Endothelial cell of umbilical vein (primary cell): Measurements from ENCODE around the gene TRIM47. TPM values are rescaled to one million over a fixed set of nuclear protein-coding genes. Genes with fewer than 3 reads are reported as not detected.

Experiments
- BruUV-seq: library from RNA; stranded (reverse); fragments of 400-500 nt; replicated peaks from 2 replicates; lab custom pipeline; 2021; lab: Mats Ljungman, UMichigan
- CTCF ChIA-PET: fragments of 300-600, 350-600 bp; sonication (Branson Sonifier 250); formaldehyde crosslinking; loops from one replicate; lab custom pipeline; 2021; ENCODE audit warnings: antibody characterized with exemption, inconsistent platforms; lab: Charles Lee
- POLR2A ChIA-PET: fragments of 300-600, 350-600 bp; sonication (Branson Sonifier 250); formaldehyde crosslinking; loops from one replicate; lab custom pipeline; 2021; ENCODE audit warnings: antibody characterized with exemption, inconsistent platforms; lab: Charles Lee
- DNase-seq: peaks from one replicate; pipeline ENCODE4 v3.0.0-alpha.2; 2011; ENCODE audit warnings: low read depth, low spot score
- FAIRE-seq: peaks from 2 replicates; lab custom pipeline; 2011; peaks lifted over from hg19 to GRCh38; lab: Jason Lieb, UNC
- H2AFZ ChIP-seq: 2 replicates; pipeline ENCODE4 v1.6.0; 2012; ENCODE audit warnings: low read depth, low read length, control low read depth, inconsistent platforms
- H3K27ac ChIP-seq: 2 replicates; pipeline ENCODE4 v1.5.1; 2011; ENCODE audit warnings: low read depth, mild to moderate bottlenecking, control low read depth, low read length, moderate library complexity; ENCODE audit not compliant: insufficient read depth
- H3K27me3 ChIP-seq, 2 experiments: 2 replicates each; pipeline versions ENCODE4 v1.6.0 to v1.6.1; 2011; ENCODE audit warnings: low read length in 2 of 2, mixed read lengths in 1 of 2; ENCODE audit not compliant: control insufficient read depth in 2 of 2, insufficient read depth in 2 of 2
- H3K36me3 ChIP-seq, 2 experiments: 2 replicates in 1 of 2; 3 replicates in 1 of 2; pipeline ENCODE4 v1.5.1; 2011; ENCODE audit warnings: low read length in 2 of 2, mild to moderate bottlenecking in 1 of 2, moderate library complexity in 1 of 2; ENCODE audit not compliant: control insufficient read depth in 2 of 2, insufficient read depth in 2 of 2; ENCODE audit errors: extremely low read depth in 1 of 2
- H3K4me1 ChIP-seq: 3 replicates; pipeline ENCODE4 v1.5.1; 2011; ENCODE audit warnings: mild to moderate bottlenecking, low read length; ENCODE audit not compliant: control insufficient read depth, insufficient read depth; ENCODE audit errors: extremely low read depth
- H3K4me2 ChIP-seq: 2 replicates; pipeline ENCODE4 v1.6.1; 2011; ENCODE audit warnings: low read length, control low read depth, mixed read lengths; ENCODE audit not compliant: insufficient read depth
- H3K4me3 ChIP-seq, 3 experiments: fragments of 200-600 bp in 1 of 3; sonication (generic), shearing (Covaris generic) in 1 of 3; replicated peaks in 1 of 3; 2 replicates each; pipeline ENCODE4 v1.5.1; 2011 to 2016; ENCODE audit warnings: control low read depth in 3 of 3, low read length in 3 of 3, mild to moderate bottlenecking in 2 of 3, inconsistent platforms in 1 of 3, low read depth in 1 of 3, moderate library complexity in 1 of 3; ENCODE audit not compliant: insufficient read depth in 1 of 3
- H3K79me2 ChIP-seq: 2 replicates; pipeline ENCODE4 v1.6.0; 2012; ENCODE audit warnings: low read length, inconsistent platforms; ENCODE audit not compliant: control insufficient read depth, insufficient read depth
- H3K9ac ChIP-seq: replicated peaks from 2 replicates; pipeline ENCODE3; 2011; ENCODE audit warnings: low read length, control low read depth; ENCODE audit not compliant: insufficient read depth; ENCODE audit errors: extremely low read depth
- H3K9me1 ChIP-seq: replicated peaks from 3 replicates; pipeline ENCODE4 v1.6.0; 2011; ENCODE audit warnings: mild to moderate bottlenecking, low read length; ENCODE audit not compliant: control insufficient read depth, insufficient read depth; ENCODE audit errors: extremely low read depth
- H3K9me3 ChIP-seq: replicated peaks from 2 replicates; pipeline ENCODE4 v1.5.1; 2012; ENCODE audit warnings: low read length, inconsistent platforms; ENCODE audit not compliant: control insufficient read depth, insufficient read depth
- H4K20me1 ChIP-seq: replicated peaks from 2 replicates; pipeline ENCODE3; 2011; ENCODE audit warnings: mild to moderate bottlenecking, low read length; ENCODE audit not compliant: control insufficient read depth, insufficient read depth; ENCODE audit errors: extremely low read depth
- EZH2 ChIP-seq: IDR thresholded peaks from 2 replicates; pipeline ENCODE4 v1.6.1; 2012; ENCODE audit warnings: borderline replicate concordance, low read depth, mild to moderate bottlenecking, moderate library complexity, low read length, inconsistent platforms; ENCODE audit not compliant: severe bottlenecking
- FOS ChIP-seq: IDR thresholded peaks from 2 replicates; pipeline ENCODE4 v1.6.1; 2011; ENCODE audit warnings: mild to moderate bottlenecking, low read length, moderate library complexity, borderline replicate concordance; ENCODE audit not compliant: insufficient read depth
- GATA2 ChIP-seq: IDR thresholded peaks from 2 replicates; pipeline ENCODE4 v1.7.0; 2011; ENCODE audit warnings: low read depth, mild to moderate bottlenecking, moderate library complexity, mixed read lengths, low read length; ENCODE audit not compliant: insufficient read length, insufficient read depth
- JUN ChIP-seq: IDR thresholded peaks from 2 replicates; pipeline ENCODE4 v1.6.1; 2011; ENCODE audit warnings: borderline replicate concordance, low read depth; ENCODE audit not compliant: insufficient read length, insufficient read depth
- MYC ChIP-seq: IDR thresholded peaks from one replicate; pipeline ENCODE4 v1.6.1; 2011; ENCODE audit warnings: mild to moderate bottlenecking, low read depth, low read length
- POLR2A ChIP-seq: IDR thresholded peaks from 2 replicates; pipeline ENCODE4 v1.6.1; 2012; ENCODE audit warnings: low read depth, mild to moderate bottlenecking, control low read depth, low read length
- POLR2AphosphoS5 ChIP-seq: IDR thresholded peaks from 2 replicates; pipeline ENCODE4 v1.6.1; 2012; ENCODE audit warnings: low read depth, mild to moderate bottlenecking, control low read depth, low read length, moderate library complexity; ENCODE audit not compliant: insufficient read depth
- dilution Hi-C: fragments of 300-500 bp; cut with MboI; formaldehyde crosslinking; loops from one replicate; pipeline ENCODE4 v1.15.0; 2019; ENCODE audit warnings: low sequenced_read_pairs; ENCODE audit not compliant: extremely low pct_ligation_motif_present
- intact Hi-C: fragments of 100-400 bp; cut with micrococcal nuclease; formaldehyde crosslinking; loops from one replicate; pipeline ENCODE4 v1.10.0; 2022
- polyA plus RNA-seq, 4 experiments: library from polyadenylated mRNA; depleted of rRNA in 3 of 4; stranded (reverse) in 3 of 4; unstranded in 1 of 4; fragments of >200 nt; gene quantifications; 2 replicates each; pipeline versions ENCODE4 v1.2.1 to v1.2.3, GENCODE V29; 2011 to 2012; ENCODE audit warnings: missing spikeins in 1 of 4
- total RNA-seq: library from RNA; stranded (reverse); gene quantifications from 2 replicates; pipeline ENCODE4 v1.2.3, GENCODE V29; 2021
- TF ChIP-seq, protein P1 (sequence below): IDR thresholded peaks from 2 replicates; pipeline ENCODE4 v1.6.1; 2011; ENCODE audit not compliant: insufficient read depth, insufficient read length
- TF ChIP-seq, protein P2 (sequence below), 2 donors: IDR thresholded peaks; 1 replicate in 1 of 2; 2 replicates in 1 of 2; pipeline ENCODE4 v1.5.1; 2011; ENCODE audit warnings: low read length in 2 of 2, mild to moderate bottlenecking in 2 of 2, moderate library complexity in 2 of 2, control low read depth in 1 of 2, inconsistent platforms in 1 of 2, low read depth in 1 of 2; ENCODE audit not compliant: insufficient read depth in 1 of 2; ENCODE audit errors: extremely low read depth in 1 of 2

Gene TRIM47
- total and polyA plus RNA-seq, 2 donors (not counting 3 experiments of a cell fraction or from before 2014, with no cell fraction given), result 67.7 to 75.1 TPM

DNA sequence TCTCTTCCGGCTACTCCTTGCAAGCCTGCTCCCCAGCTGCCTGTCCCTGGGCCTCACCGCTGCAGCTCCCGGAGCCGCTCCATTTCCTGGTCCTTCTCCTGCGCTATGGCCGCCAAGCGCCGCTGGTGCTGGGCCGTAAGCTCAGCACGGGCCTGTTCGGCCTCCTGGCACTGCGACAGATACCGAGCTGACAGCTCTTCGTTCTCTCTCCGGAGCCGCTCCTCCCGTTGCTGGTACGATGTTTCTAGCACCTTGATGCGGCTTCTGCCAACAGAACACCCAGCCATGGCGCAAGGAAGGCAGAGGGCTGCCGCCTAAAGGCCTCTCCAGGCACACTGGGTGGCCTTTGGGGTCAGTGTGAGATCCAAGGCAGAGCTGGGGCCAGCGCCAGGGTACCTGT, 41.2 kb upstream of the TRIM47 start:
- dilution Hi-C loops (no loop called here), intact Hi-C loops (no loop called here)
- Histone ChIP-seq H3K27me3 (no peaks in the 10 kb centered on the region), H3K9me3 (no peaks in the 10 kb centered on the region), H3K4me3 (no peak overlapping the region), H4K20me1 (no peaks in the 10 kb centered on the region), H3K36me3 (no peaks in the 10 kb centered on the region), H3K27ac (no peak overlapping the region), H3K9ac (no peak overlapping the region), H3K9me1 (no peaks in the 10 kb centered on the region), H3K4me2 (no peak overlapping the region), H3K79me2 (no peaks in the 10 kb centered on the region), H2AFZ (no peak overlapping the region), H3K4me1 (no peaks in the 10 kb centered on the region)
- ChIA-PET POLR2A (interaction anchor here (0.5 kb wide), 1 partner anchor 64 kb away, joined by 5 read pairs; the partner anchor contains the start of gene WBP2), CTCF (interaction anchor here (2.4 to 4.7 kb wide), 2 partner anchors 8 to 14 kb away, joined by 12 to 23 read pairs; partner anchors contain the start of gene MRPL38)
- FAIRE-seq (no peak), DNase-seq (no peak)
- no TSS peak for BruUV-seq
- TF ChIP-seq, protein P1, sequence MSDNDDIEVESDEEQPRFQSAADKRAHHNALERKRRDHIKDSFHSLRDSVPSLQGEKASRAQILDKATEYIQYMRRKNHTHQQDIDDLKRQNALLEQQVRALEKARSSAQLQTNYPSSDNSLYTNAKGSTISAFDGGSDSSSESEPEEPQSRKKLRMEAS, result no peak
- TF ChIP-seq POLR2A (no peak), EZH2 (no peak), GATA2 (no peak), POLR2AphosphoS5 (no peak), MYC (no peak), FOS (no peak), JUN (no peak)
- TF ChIP-seq, protein P2, sequence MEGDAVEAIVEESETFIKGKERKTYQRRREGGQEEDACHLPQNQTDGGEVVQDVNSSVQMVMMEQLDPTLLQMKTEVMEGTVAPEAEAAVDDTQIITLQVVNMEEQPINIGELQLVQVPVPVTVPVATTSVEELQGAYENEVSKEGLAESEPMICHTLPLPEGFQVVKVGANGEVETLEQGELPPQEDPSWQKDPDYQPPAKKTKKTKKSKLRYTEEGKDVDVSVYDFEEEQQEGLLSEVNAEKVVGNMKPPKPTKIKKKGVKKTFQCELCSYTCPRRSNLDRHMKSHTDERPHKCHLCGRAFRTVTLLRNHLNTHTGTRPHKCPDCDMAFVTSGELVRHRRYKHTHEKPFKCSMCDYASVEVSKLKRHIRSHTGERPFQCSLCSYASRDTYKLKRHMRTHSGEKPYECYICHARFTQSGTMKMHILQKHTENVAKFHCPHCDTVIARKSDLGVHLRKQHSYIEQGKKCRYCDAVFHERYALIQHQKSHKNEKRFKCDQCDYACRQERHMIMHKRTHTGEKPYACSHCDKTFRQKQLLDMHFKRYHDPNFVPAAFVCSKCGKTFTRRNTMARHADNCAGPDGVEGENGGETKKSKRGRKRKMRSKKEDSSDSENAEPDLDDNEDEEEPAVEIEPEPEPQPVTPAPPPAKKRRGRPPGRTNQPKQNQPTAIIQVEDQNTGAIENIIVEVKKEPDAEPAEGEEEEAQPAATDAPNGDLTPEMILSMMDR (IDR thresholded peaks at IDR 0.05; ENCODE audit: extremely low read depth in 1 of 2, insufficient read depth in 1 of 2, low read depth in 1 of 2, low read length in 2 of 2), result no peak
